ENCODE results near the gene EIPR1. TPM values are rescaled to one million over a fixed set of nuclear protein-coding genes. Genes with fewer than 3 reads are reported as not detected.

The EIPR1 gene
- total and polyA plus RNA-seq, 2 of the 13 experiments (the other 11 are each of a cell fraction or from before 2014, with no cell fraction given): 70.0 to 96.3 TPM

DNA sequence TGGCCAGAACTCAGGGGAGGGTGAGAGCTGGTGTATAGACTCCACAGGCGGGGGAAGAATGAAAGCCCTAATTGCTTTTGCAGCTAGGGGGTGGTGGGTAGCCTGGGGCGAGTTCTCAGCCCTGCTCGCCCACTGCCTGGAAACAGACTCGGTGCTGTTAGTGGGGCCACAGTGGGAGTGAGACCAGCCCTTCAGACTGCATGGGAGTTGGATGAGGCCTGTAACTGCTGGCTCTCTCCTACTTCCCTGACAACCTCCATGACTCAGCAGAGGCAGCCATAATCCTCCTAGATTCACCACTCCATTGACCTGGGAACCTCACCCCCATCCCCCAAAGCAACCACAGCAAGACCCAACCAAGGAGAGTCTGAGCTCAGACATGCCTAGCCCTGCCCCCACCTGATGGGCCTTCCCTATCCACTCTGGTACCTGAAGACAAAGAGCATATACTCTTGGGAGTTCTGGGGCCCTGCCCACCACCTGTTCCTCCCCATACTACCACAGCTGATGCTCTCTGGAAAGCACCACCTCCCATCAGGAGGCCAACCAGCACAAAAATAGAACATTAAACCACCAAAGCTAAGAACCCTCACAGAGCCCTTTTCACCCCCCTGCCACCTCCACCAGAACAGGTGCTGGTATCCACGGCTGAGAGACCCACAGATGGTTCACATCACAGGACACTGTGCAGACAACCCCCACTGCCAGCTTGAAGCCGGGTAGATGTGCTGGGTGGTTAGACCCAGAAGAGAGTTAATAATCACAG lies 226.3 kb downstream of the EIPR1 start:
- DNase-seq (ENCODE audit: low spot score): no peak
- in situ Hi-C loops (cut with HindIII; ENCODE audit: extremely low pct_ligation_motif_present, low pct_unique_long_range_greater_than_20kb) (no loop called here), intact Hi-C loops (cut with micrococcal nuclease; ENCODE audit: unreplicated experiment) (no loop called here)
- FAIRE-seq: no peak
- H3K4me2 ChIP-seq (ENCODE audit: low read depth, low read length): no peak overlapping the region
- H3K27ac ChIP-seq (ENCODE audit: extremely low read length, insufficient read depth, low read length): no peak overlapping the region
- TF ChIP-seq ZNF335 (CRISPR knock-in tag; IDR thresholded peaks at IDR 0.05): no peak
- TF ChIP-seq ZBTB42 (CRISPR knock-in tag; IDR thresholded peaks at IDR 0.05): no peak
- no peak for TF ChIP-seq ZIK1 (CRISPR knock-in tag; IDR thresholded peaks at IDR 0.05; ENCODE audit: borderline replicate concordance, low read depth)
- TF ChIP-seq, protein P1, sequence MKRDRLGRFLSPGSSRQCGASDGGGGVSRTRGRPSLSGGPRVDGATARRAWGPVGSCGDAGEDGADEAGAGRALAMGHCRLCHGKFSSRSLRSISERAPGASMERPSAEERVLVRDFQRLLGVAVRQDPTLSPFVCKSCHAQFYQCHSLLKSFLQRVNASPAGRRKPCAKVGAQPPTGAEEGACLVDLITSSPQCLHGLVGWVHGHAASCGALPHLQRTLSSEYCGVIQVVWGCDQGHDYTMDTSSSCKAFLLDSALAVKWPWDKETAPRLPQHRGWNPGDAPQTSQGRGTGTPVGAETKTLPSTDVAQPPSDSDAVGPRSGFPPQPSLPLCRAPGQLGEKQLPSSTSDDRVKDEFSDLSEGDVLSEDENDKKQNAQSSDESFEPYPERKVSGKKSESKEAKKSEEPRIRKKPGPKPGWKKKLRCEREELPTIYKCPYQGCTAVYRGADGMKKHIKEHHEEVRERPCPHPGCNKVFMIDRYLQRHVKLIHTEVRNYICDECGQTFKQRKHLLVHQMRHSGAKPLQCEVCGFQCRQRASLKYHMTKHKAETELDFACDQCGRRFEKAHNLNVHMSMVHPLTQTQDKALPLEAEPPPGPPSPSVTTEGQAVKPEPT (CRISPR knock-in tag; IDR thresholded peaks at IDR 0.05; ENCODE audit: low read depth): no peak
- no peaks in the 10 kb centered on the region for H3K9me3 ChIP-seq (ENCODE audit: low read length)
- ATAC-seq: no peak
- ChIA-PET POLR2A (no interaction called here), CTCF (ENCODE audit: low intra/inter-chr PET ratio, low total read pairs) (no interaction called here)
- BruUV-seq (replicated peaks): no TSS peak
- WGBS (ENCODE audit: low lambda C conversion rate): 98% methylated on average over 6 of the region's 6 CpGs
- no peaks in the 10 kb centered on the region for H4K20me1 ChIP-seq (ENCODE audit: insufficient read depth, low read length)
- no peak overlapping the region for H3K9ac ChIP-seq (ENCODE audit: insufficient read depth, low read depth, low read length)
- H3K27me3 ChIP-seq (ENCODE audit: control insufficient read depth in 1 of 2, insufficient read depth in 2 of 2, low read length in 2 of 2): no peaks in the 10 kb centered on the region
- H3K36me3 ChIP-seq (replicated peaks in 1 of 2; ENCODE audit: control insufficient read depth in 1 of 2, insufficient read depth in 2 of 2, low read length in 2 of 2): no peaks in the 10 kb centered on the region
- no peaks in the 10 kb centered on the region for H3K79me2 ChIP-seq (ENCODE audit: insufficient read depth, low read length)
- no peak overlapping the region for H2AFZ ChIP-seq (ENCODE audit: low read length)
- H3K4me1 ChIP-seq (ENCODE audit: insufficient read depth, low read length): peaks cover 7% of the 10 kb centered on the region; the same call in 1 of the 2 replicates
- no peak overlapping the region for H3K4me3 ChIP-seq (replicated peaks in 1 of 3; ENCODE audit: insufficient read depth in 1 of 3, low read depth in 2 of 3, low read length in 3 of 3)

Data from HepG2 (cell line).